Measurements from ENCODE around the gene MAN2A1. TPM values are rescaled to one million over a fixed set of nuclear protein-coding genes. Genes with fewer than 3 reads are reported as not detected.

The MAN2A1 gene
- total and polyA plus RNA-seq, 2 experiments from 2014 or later: 32.5 to 129 TPM

DNA sequence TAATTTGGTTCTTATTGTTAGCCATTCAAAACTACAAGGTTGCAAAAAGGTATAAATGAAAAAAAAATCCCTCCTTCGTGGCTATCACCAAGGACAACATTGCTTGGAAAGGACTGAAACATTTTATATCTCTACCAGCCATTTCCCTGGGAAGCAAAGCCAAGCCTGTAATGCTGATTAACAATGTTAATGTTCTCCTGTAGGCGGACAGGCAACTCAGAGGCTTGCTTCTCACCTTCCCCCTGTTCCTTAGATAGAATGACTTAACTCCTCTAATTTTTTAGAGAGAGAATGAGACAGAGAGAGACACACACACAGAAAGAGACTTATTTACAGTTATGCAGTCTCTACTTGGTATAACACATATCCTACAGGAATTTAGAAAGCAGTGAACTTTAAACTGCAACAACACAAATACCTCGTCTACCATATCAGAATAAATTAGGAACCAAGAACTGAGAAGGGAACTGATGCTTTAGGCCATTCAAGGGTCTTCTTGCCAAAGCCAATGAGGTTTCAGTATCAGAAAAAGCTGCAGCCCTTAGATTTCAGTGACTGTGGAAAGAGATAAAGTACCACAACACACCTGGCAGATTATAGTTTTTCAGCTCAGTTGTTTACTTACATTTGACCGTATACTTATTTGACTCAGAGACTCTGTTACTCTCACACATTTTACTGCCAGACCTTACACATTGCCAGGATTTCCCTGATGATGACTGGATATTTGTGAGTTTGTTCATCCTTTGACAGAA is 20.9 kb upstream of the MAN2A1 start:
- H3K4me3 ChIP-seq: no peak overlapping the region
- H3F3A ChIP-seq (replicated peaks; ENCODE audit: low read depth): no peaks in the 10 kb centered on the region
- TF ChIP-seq ZNF114 (CRISPR knock-in tag; IDR thresholded peaks at IDR 0.05): no peak
- no peak for TF ChIP-seq EZH2phosphoT487 (IDR thresholded peaks at IDR 0.05; ENCODE audit: unreplicated experiment)
- no peak for TF ChIP-seq NANOG (IDR thresholded peaks at IDR 0.05; ENCODE audit: borderline replicate concordance)
- TF ChIP-seq, protein P1, sequence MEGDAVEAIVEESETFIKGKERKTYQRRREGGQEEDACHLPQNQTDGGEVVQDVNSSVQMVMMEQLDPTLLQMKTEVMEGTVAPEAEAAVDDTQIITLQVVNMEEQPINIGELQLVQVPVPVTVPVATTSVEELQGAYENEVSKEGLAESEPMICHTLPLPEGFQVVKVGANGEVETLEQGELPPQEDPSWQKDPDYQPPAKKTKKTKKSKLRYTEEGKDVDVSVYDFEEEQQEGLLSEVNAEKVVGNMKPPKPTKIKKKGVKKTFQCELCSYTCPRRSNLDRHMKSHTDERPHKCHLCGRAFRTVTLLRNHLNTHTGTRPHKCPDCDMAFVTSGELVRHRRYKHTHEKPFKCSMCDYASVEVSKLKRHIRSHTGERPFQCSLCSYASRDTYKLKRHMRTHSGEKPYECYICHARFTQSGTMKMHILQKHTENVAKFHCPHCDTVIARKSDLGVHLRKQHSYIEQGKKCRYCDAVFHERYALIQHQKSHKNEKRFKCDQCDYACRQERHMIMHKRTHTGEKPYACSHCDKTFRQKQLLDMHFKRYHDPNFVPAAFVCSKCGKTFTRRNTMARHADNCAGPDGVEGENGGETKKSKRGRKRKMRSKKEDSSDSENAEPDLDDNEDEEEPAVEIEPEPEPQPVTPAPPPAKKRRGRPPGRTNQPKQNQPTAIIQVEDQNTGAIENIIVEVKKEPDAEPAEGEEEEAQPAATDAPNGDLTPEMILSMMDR (conservative IDR thresholded peaks at IDR 0.05; ENCODE audit: low read depth in 2 of 2): 0 out of 4 replicates have a peak, but pooled peaks of 1 of the 2 experiments have one; percentile 8
- Mint-ChIP-seq H3K4me1 (peaks cover 10% of the 10 kb centered on the region; the same call in 2 of the 3 replicates), H3K27me3 (ENCODE audit: insufficient read depth, low read depth, poor library complexity) (no peaks in the 10 kb centered on the region), H3K4me3 (no peak overlapping the region), H3K36me3 (ENCODE audit: low read depth) (no peaks in the 10 kb centered on the region), H3K9me3 (no peaks in the 10 kb centered on the region), H3K27ac (no peak overlapping the region)
- ATAC-seq (peak; percentile 67), DNase-seq (ENCODE audit: low spot score) (peak; percentile 31)
- H3K27ac ChIP-seq (ENCODE audit: low read depth): no peak overlapping the region
- H3K79me2 ChIP-seq (replicated peaks; ENCODE audit: insufficient read depth): no peaks in the 10 kb centered on the region
- no peaks in the 10 kb centered on the region for H3K36me3 ChIP-seq (ENCODE audit: insufficient read depth)
- no peaks in the 10 kb centered on the region for H3K27me3 ChIP-seq (ENCODE audit: insufficient read depth)
- H4K20me1 ChIP-seq (replicated peaks; ENCODE audit: insufficient read depth): no peaks in the 10 kb centered on the region
- H3K9me2 ChIP-seq (ENCODE audit: insufficient read depth): 0 out of 2 replicates have a peak, but pooled peaks cover 10% of the 10 kb centered on the region
- no peak overlapping the region for H3K4me2 ChIP-seq
- H2AFZ ChIP-seq: peak overlapping the region; percentile 83; the same call in 1 of the 2 replicates
- H3K4me1 ChIP-seq (ENCODE audit: insufficient read depth): peaks cover 3% of the 10 kb centered on the region; the same call in 1 of the 2 replicates

DNA sequence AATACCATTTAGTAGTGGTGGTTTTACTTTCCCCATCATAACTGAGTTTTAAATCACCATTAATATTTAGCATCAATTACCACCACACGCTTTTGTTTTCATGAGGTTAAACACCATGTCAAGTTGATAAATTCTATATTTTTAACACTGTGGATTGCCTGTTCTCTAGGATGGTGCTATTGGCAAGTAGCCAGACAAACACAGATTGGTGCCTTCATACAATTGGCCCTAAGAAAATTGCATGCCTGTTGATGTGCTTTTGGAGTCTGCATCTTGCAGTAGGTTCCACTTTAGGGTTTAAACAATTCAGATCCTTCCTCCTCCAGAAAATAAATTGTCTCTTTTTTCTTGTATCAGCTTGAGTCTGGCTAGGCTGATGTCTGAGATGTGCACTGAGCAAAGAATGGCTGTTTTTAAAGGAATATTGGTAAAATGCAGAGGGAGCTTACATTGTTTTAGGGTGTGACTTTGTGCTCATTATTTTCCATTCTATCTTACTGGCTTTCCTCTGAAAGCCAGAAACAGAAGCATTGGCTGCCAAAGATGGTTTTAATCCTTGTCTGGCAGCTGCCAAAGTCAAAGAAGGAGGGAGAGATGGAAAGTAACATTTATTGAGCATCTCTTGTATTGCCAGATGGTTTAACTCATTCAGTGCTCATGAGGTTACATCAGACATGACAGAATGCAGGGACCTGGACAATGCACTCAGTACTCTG is 19.6 kb upstream of the MAN2A1 start:
- Mint-ChIP-seq H3K27me3 (ENCODE audit: insufficient read depth, low read depth, poor library complexity) (no peaks in the 10 kb centered on the region), H3K4me3 (no peak overlapping the region), H3K36me3 (ENCODE audit: low read depth) (no peaks in the 10 kb centered on the region), H3K9me3 (no peaks in the 10 kb centered on the region), H3K27ac (0 out of 2 replicates have a peak overlapping the region, but pooled peaks have one; percentile 3), H3K4me1 (peaks cover 10% of the 10 kb centered on the region; the same call in 2 of the 3 replicates)
- H3K4me2 ChIP-seq: no peak overlapping the region
- no peaks in the 10 kb centered on the region for H3K79me2 ChIP-seq (replicated peaks; ENCODE audit: insufficient read depth)
- H3K27me3 ChIP-seq (ENCODE audit: insufficient read depth): no peaks in the 10 kb centered on the region
- no peak overlapping the region for H2AFZ ChIP-seq
- no peaks in the 10 kb centered on the region for H4K20me1 ChIP-seq (replicated peaks; ENCODE audit: insufficient read depth)
- no peak overlapping the region for H3K4me3 ChIP-seq
- peaks cover 3% of the 10 kb centered on the region; the same call in 1 of the 2 replicates for H3K4me1 ChIP-seq (ENCODE audit: insufficient read depth)
- H3K36me3 ChIP-seq (ENCODE audit: insufficient read depth): no peaks in the 10 kb centered on the region
- no peak overlapping the region for H3K27ac ChIP-seq (ENCODE audit: low read depth)
- H3K9me2 ChIP-seq (ENCODE audit: insufficient read depth): 0 out of 2 replicates have a peak, but pooled peaks cover 10% of the 10 kb centered on the region
- DNase-seq (ENCODE audit: low spot score) (no peak), ATAC-seq (no peak)
- no peaks in the 10 kb centered on the region for H3F3A ChIP-seq (replicated peaks; ENCODE audit: low read depth)
- TF ChIP-seq EZH2 (IDR thresholded peaks at IDR 0.05; ENCODE audit: low read depth, unreplicated experiment) (no peak), POLR2AphosphoS5 (IDR thresholded peaks at IDR 0.05; ENCODE audit: low read depth) (no peak), ZNF331 (CRISPR knock-in tag; IDR thresholded peaks at IDR 0.05; ENCODE audit: low read depth) (no peak)
- TF ChIP-seq, protein P2, sequence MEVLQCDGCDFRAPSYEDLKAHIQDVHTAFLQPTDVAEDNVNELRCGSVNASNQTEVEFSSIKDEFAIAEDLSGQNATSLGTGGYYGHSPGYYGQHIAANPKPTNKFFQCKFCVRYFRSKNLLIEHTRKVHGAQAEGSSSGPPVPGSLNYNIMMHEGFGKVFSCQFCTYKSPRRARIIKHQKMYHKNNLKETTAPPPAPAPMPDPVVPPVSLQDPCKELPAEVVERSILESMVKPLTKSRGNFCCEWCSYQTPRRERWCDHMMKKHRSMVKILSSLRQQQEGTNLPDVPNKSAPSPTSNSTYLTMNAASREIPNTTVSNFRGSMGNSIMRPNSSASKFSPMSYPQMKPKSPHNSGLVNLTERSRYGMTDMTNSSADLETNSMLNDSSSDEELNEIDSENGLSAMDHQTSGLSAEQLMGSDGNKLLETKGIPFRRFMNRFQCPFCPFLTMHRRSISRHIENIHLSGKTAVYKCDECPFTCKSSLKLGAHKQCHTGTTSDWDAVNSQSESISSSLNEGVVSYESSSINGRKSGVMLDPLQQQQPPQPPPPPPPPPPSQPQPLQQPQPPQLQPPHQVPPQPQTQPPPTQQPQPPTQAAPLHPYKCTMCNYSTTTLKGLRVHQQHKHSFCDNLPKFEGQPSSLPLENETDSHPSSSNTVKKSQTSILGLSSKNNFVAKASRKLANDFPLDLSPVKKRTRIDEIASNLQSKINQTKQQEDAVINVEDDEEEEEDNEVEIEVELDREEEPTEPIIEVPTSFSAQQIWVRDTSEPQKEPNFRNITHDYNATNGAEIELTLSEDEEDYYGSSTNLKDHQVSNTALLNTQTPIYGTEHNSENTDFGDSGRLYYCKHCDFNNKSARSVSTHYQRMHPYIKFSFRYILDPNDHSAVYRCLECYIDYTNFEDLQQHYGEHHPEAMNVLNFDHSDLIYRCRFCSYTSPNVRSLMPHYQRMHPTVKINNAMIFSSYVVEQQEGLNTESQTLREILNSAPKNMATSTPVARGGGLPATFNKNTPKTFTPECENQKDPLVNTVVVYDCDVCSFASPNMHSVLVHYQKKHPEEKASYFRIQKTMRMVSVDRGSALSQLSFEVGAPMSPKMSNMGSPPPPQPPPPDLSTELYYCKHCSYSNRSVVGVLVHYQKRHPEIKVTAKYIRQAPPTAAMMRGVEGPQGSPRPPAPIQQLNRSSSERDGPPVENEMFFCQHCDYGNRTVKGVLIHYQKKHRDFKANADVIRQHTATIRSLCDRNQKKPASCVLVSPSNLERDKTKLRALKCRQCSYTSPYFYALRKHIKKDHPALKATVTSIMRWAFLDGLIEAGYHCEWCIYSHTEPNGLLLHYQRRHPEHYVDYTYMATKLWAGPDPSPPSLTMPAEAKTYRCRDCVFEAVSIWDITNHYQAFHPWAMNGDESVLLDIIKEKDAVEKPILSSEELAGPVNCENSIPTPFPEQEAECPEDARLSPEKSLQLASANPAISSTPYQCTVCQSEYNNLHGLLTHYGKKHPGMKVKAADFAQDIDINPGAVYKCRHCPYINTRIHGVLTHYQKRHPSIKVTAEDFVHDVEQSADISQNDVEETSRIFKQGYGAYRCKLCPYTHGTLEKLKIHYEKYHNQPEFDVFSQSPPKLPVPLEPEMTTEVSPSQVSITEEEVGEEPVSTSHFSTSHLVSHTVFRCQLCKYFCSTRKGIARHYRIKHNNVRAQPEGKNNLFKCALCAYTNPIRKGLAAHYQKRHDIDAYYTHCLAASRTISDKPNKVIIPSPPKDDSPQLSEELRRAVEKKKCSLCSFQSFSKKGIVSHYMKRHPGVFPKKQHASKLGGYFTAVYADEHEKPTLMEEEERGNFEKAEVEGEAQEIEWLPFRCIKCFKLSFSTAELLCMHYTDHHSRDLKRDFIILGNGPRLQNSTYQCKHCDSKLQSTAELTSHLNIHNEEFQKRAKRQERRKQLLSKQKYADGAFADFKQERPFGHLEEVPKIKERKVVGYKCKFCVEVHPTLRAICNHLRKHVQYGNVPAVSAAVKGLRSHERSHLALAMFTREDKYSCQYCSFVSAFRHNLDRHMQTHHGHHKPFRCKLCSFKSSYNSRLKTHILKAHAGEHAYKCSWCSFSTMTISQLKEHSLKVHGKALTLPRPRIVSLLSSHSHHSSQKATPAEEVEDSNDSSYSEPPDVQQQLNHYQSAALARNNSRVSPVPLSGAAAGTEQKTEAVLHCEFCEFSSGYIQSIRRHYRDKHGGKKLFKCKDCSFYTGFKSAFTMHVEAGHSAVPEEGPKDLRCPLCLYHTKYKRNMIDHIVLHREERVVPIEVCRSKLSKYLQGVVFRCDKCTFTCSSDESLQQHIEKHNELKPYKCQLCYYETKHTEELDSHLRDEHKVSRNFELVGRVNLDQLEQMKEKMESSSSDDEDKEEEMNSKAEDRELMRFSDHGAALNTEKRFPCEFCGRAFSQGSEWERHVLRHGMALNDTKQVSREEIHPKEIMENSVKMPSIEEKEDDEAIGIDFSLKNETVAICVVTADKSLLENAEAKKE (CRISPR knock-in tag; IDR thresholded peaks at IDR 0.05): no peak
